Measurements from ENCODE around the gene FSTL1.
"Not testable (repeated sequence)": the region's sequence is repeated elsewhere in the genome, so short reads cannot be mapped to it uniquely, and the experiment has no call there.

The FSTL1 gene

GRCh38 chr3:120418446-120418845 lies 32.3 kb downstream of the FSTL1 start:
- no peak for DNase-seq (ENCODE audit: low read depth)

- peak; percentile 80 for DNase-seq (ENCODE audit: low read depth)
Observed at GRCh38 chr3:120417272-120417911, 33.4 kb downstream of the FSTL1 start.

- DNase-seq (ENCODE audit: low read depth), result no peak
Observed at GRCh38 chr3:120416868-120417267, 33.9 kb downstream of the FSTL1 start.

- no peak for DNase-seq (ENCODE audit: low read depth)
Observed at GRCh38 chr3:120415756-120416155, 35.0 kb downstream of the FSTL1 start.

GRCh38 chr3:120410541-120410940 lies 40.3 kb downstream of the FSTL1 start:
- no peak for DNase-seq (ENCODE audit: low read depth)

- DNase-seq (ENCODE audit: low read depth), result no peak
Observed at GRCh38 chr3:120410116-120410515, 40.7 kb downstream of the FSTL1 start.

GRCh38 chr3:120407508-120408287 lies 43.1 kb downstream of the FSTL1 start:
- no peak for DNase-seq (ENCODE audit: low read depth)

GRCh38 chr3:120404876-120405275 lies 45.9 kb downstream of the FSTL1 start:
- no peak for DNase-seq (ENCODE audit: low read depth)

GRCh38 chr3:120402257-120402656 lies 48.5 kb downstream of the FSTL1 start:
- no peak for DNase-seq (ENCODE audit: low read depth)

GRCh38 chr3:120399372-120399771 lies 51.4 kb downstream of the FSTL1 start:
- DNase-seq (ENCODE audit: low read depth), result no peak

- DNase-seq (ENCODE audit: low read depth), result no peak
Observed at GRCh38 chr3:120396469-120396868, 54.3 kb downstream of the FSTL1 start.

- DNase-seq (ENCODE audit: low read depth), result no peak
Observed at GRCh38 chr3:120394347-120394746, 56.4 kb downstream of the FSTL1 start.

GRCh38 chr3:120393761-120394160 lies 57.0 kb downstream of the FSTL1 start:
- no peak for DNase-seq (ENCODE audit: low read depth)

GRCh38 chr3:120393243-120393642 lies 57.5 kb downstream of the FSTL1 start:
- DNase-seq (ENCODE audit: low read depth), result no peak

- no peak for DNase-seq (ENCODE audit: low read depth)
Observed at GRCh38 chr3:120382941-120383447, 67.8 kb downstream of the FSTL1 start.

- DNase-seq (ENCODE audit: low read depth), result no peak
Observed at GRCh38 chr3:120381503-120381902, 69.3 kb downstream of the FSTL1 start.

- DNase-seq (ENCODE audit: low read depth), result not testable (repeated sequence)
Observed at GRCh38 chr3:120377948-120378347, 72.8 kb downstream of the FSTL1 start.

GRCh38 chr3:120370463-120370862 lies 80.3 kb downstream of the FSTL1 start:
- no peak for DNase-seq (ENCODE audit: low read depth)

- DNase-seq (ENCODE audit: low read depth), result no peak
Observed at GRCh38 chr3:120369037-120369467, 81.7 kb downstream of the FSTL1 start.

GRCh38 chr3:120368172-120368571 lies 82.6 kb downstream of the FSTL1 start:
- DNase-seq (ENCODE audit: low read depth), result no peak

- DNase-seq (ENCODE audit: low read depth), result no peak
Observed at GRCh38 chr3:120364821-120365220, 86.0 kb downstream of the FSTL1 start.

- no peak for DNase-seq (ENCODE audit: low read depth)
Observed at GRCh38 chr3:120364101-120364500, 86.7 kb downstream of the FSTL1 start.

GRCh38 chr3:120357807-120358206 lies 93.0 kb downstream of the FSTL1 start:
- no peak for DNase-seq (ENCODE audit: low read depth)

Data from activated T-cell treated with anti-CD3 and anti-CD28 coated beads for 24 hours (primary cell).